ENCODE measurements around the gene SMYD2.

The SMYD2 gene

GRCh38 chr1:214317734-214318133 is 36.8 kb downstream of the SMYD2 start:
- Histone ChIP-seq H3K36me3 (ENCODE audit: control insufficient read depth, insufficient read depth, low read length) (no peaks in the 10 kb centered on the region), H3K4me3 (replicated peaks; ENCODE audit: low read depth, low read length) (no peak overlapping the region), H3K27me3 (replicated peaks; ENCODE audit: control insufficient read depth, insufficient read depth, low read length) (no peaks in the 10 kb centered on the region)
- TF ChIP-seq CTCF (IDR thresholded peaks at IDR 0.05; ENCODE audit: insufficient read depth, low read length, poor library complexity, severe bottlenecking): no peak
- no peak for DNase-seq (ENCODE audit: extremely low read depth, insufficient read length)

- no peak overlapping the region for H3K4me3 ChIP-seq (replicated peaks; ENCODE audit: low read depth, low read length)
- DNase-seq (ENCODE audit: extremely low read depth, insufficient read length): no peak
- no peak for TF ChIP-seq CTCF (IDR thresholded peaks at IDR 0.05; ENCODE audit: insufficient read depth, low read length, poor library complexity, severe bottlenecking)
- no peaks in the 10 kb centered on the region for H3K36me3 ChIP-seq (ENCODE audit: control insufficient read depth, insufficient read depth, low read length)
- H3K27me3 ChIP-seq (replicated peaks; ENCODE audit: control insufficient read depth, insufficient read depth, low read length): no peaks in the 10 kb centered on the region
Measured at GRCh38 chr1:214318356-214318755, 37.4 kb downstream of the SMYD2 start.

GRCh38 chr1:214318956-214319736 is 38.2 kb downstream of the SMYD2 start:
- no peak for TF ChIP-seq CTCF (IDR thresholded peaks at IDR 0.05; ENCODE audit: insufficient read depth, low read length, poor library complexity, severe bottlenecking)
- DNase-seq (ENCODE audit: extremely low read depth, insufficient read length): no peak
- Histone ChIP-seq H3K27me3 (replicated peaks; ENCODE audit: control insufficient read depth, insufficient read depth, low read length) (no peaks in the 10 kb centered on the region), H3K36me3 (ENCODE audit: control insufficient read depth, insufficient read depth, low read length) (no peaks in the 10 kb centered on the region), H3K4me3 (replicated peaks; ENCODE audit: low read depth, low read length) (no peak overlapping the region)

- Histone ChIP-seq H3K27me3 (replicated peaks; ENCODE audit: control insufficient read depth, insufficient read depth, low read length) (no peaks in the 10 kb centered on the region), H3K4me3 (replicated peaks; ENCODE audit: low read depth, low read length) (no peak overlapping the region), H3K36me3 (ENCODE audit: control insufficient read depth, insufficient read depth, low read length) (no peaks in the 10 kb centered on the region)
- TF ChIP-seq CTCF (IDR thresholded peaks at IDR 0.05; ENCODE audit: insufficient read depth, low read length, poor library complexity, severe bottlenecking): no peak
- DNase-seq (ENCODE audit: extremely low read depth, insufficient read length): no peak
Measured at GRCh38 chr1:214319938-214320337, 39.0 kb downstream of the SMYD2 start.

GRCh38 chr1:214321705-214322453 is 40.9 kb downstream of the SMYD2 start:
- peak; percentile 57 for DNase-seq (ENCODE audit: extremely low read depth, insufficient read length)
- TF ChIP-seq CTCF (IDR thresholded peaks at IDR 0.05; ENCODE audit: insufficient read depth, low read length, poor library complexity, severe bottlenecking): no peak
- Histone ChIP-seq H3K27me3 (replicated peaks; ENCODE audit: control insufficient read depth, insufficient read depth, low read length) (no peaks in the 10 kb centered on the region), H3K36me3 (ENCODE audit: control insufficient read depth, insufficient read depth, low read length) (no peaks in the 10 kb centered on the region), H3K4me3 (replicated peaks; ENCODE audit: low read depth, low read length) (no peak overlapping the region)

All from GM06990 (cell line).